Measurements from ENCODE around the gene TRIM62. TPM values are rescaled to one million over a fixed set of nuclear protein-coding genes. Genes with fewer than 3 reads are reported as not detected.
"Not testable (repeated sequence)": the region's sequence is repeated elsewhere in the genome, so short reads cannot be mapped to it uniquely, and the experiment has no call there.

Gene TRIM62
- total RNA-seq, 1 donor from 2014 or later = 10.8 TPM

- no peak for TF ChIP-seq EZH2 (IDR thresholded peaks at IDR 0.05; ENCODE audit: insufficient read depth, low read length)
- no peak for TF ChIP-seq CTCF (IDR thresholded peaks at IDR 0.05; ENCODE audit: insufficient read depth, low read depth, low read length)
- Histone ChIP-seq H2AFZ (ENCODE audit: low read depth, low read length) (peak overlapping the region; percentile 81), H3K4me2 (ENCODE audit: low read length) (peak overlapping the region; percentile 89), H3K4me1 (ENCODE audit: insufficient read depth, low read length) (peaks cover 5% of the 10 kb centered on the region), H3K4me3 (ENCODE audit: insufficient read depth, low read depth, low read length) (peak overlapping the region; percentile 95), H4K20me1 (ENCODE audit: insufficient read depth, low read length) (no peaks in the 10 kb centered on the region), H3K36me3 (ENCODE audit: insufficient read depth, low read length) (no peaks in the 10 kb centered on the region), H3K27me3 (ENCODE audit: insufficient read depth, low read length) (no peaks in the 10 kb centered on the region), H3K9ac (ENCODE audit: low read length) (peak overlapping the region; percentile 94), H3K27ac (ENCODE audit: low read depth, low read length) (peak overlapping the region; percentile 88), H3K9me3 (ENCODE audit: insufficient read depth, low read depth, low read length) (no peaks in the 10 kb centered on the region), H3K79me2 (ENCODE audit: insufficient read depth, low read length) (peaks cover 10% of the 10 kb centered on the region)
- peaks cover 7% of the 10 kb centered on the region for H3K27me3 Mint-ChIP-seq (ENCODE audit: low read depth, unreplicated experiment)
- FAIRE-seq (no peak), DNase-seq (ENCODE audit: low read depth) (no peak)
- peaks cover 2% of the 10 kb centered on the region for H3K9me3 Mint-ChIP-seq (ENCODE audit: unreplicated experiment)
- no peaks in the 10 kb centered on the region for H3K4me1 Mint-ChIP-seq (ENCODE audit: low read depth, unreplicated experiment)
- peaks cover 18% of the 10 kb centered on the region for H3K36me3 Mint-ChIP-seq (ENCODE audit: low read depth, unreplicated experiment)
- H3K4me3 Mint-ChIP-seq (ENCODE audit: unreplicated experiment) = peak overlapping the region; percentile 89
- peak overlapping the region; percentile 81 for H3K27ac Mint-ChIP-seq (ENCODE audit: unreplicated experiment)
These were observed 55.3 kb downstream of the TRIM62 start for GRCh38 chr1:33126411-33127000.

- H4K20me1 ChIP-seq (ENCODE audit: insufficient read depth, low read length); H3K27me3 Mint-ChIP-seq (ENCODE audit: low read depth, unreplicated experiment); FAIRE-seq: not testable (repeated sequence)
These were observed 57.2 kb downstream of the TRIM62 start for GRCh38 chr1:33124647-33125046.

GRCh38 chr1:33123266-33123665 is 58.6 kb downstream of the TRIM62 start:
- peaks cover 18% of the 10 kb centered on the region for H3K36me3 Mint-ChIP-seq (ENCODE audit: low read depth, unreplicated experiment)
- Histone ChIP-seq H3K4me2 (ENCODE audit: low read length) (no peak overlapping the region), H3K4me3 (ENCODE audit: insufficient read depth, low read depth, low read length) (no peak overlapping the region), H2AFZ (ENCODE audit: low read depth, low read length) (no peak overlapping the region), H3K36me3 (ENCODE audit: insufficient read depth, low read length) (no peaks in the 10 kb centered on the region), H4K20me1 (ENCODE audit: insufficient read depth, low read length) (no peaks in the 10 kb centered on the region), H3K4me1 (ENCODE audit: insufficient read depth, low read length) (peaks cover 5% of the 10 kb centered on the region), H3K9me3 (ENCODE audit: insufficient read depth, low read depth, low read length) (no peaks in the 10 kb centered on the region), H3K9ac (ENCODE audit: low read length) (no peak overlapping the region), H3K27ac (ENCODE audit: low read depth, low read length) (no peak overlapping the region), H3K27me3 (ENCODE audit: insufficient read depth, low read length) (no peaks in the 10 kb centered on the region), H3K79me2 (ENCODE audit: insufficient read depth, low read length) (peaks cover 10% of the 10 kb centered on the region)
- H3K4me1 Mint-ChIP-seq (ENCODE audit: low read depth, unreplicated experiment) = peaks cover 7% of the 10 kb centered on the region
- DNase-seq (ENCODE audit: low read depth) = no peak
- FAIRE-seq = no peak
- H3K4me3 Mint-ChIP-seq (ENCODE audit: unreplicated experiment) = no peak overlapping the region
- no peak overlapping the region for H3K27ac Mint-ChIP-seq (ENCODE audit: unreplicated experiment)
- TF ChIP-seq EZH2 (IDR thresholded peaks at IDR 0.05; ENCODE audit: insufficient read depth, low read length) = no peak
- TF ChIP-seq CTCF (IDR thresholded peaks at IDR 0.05; ENCODE audit: insufficient read depth, low read depth, low read length) = no peak
- H3K27me3 Mint-ChIP-seq (ENCODE audit: low read depth, unreplicated experiment) = peaks cover 16% of the 10 kb centered on the region
- H3K9me3 Mint-ChIP-seq (ENCODE audit: unreplicated experiment) = peaks cover 2% of the 10 kb centered on the region

More at GRCh38 chr1:33124647-33125046, 57.2 kb downstream of the TRIM62 start:
- not testable (repeated sequence) for H3K4me1 ChIP-seq (ENCODE audit: insufficient read depth, low read length); H3K4me1 Mint-ChIP-seq (ENCODE audit: low read depth, unreplicated experiment); H3K27ac ChIP-seq (ENCODE audit: low read depth, low read length); DNase-seq (ENCODE audit: low read depth); H3K27me3 ChIP-seq (ENCODE audit: insufficient read depth, low read length); H3K9ac ChIP-seq (ENCODE audit: low read length); H3K4me3 Mint-ChIP-seq (ENCODE audit: unreplicated experiment); H3K27ac Mint-ChIP-seq (ENCODE audit: unreplicated experiment); H3K4me2 ChIP-seq (ENCODE audit: low read length); H3K9me3 Mint-ChIP-seq (ENCODE audit: unreplicated experiment); H2AFZ ChIP-seq (ENCODE audit: low read depth, low read length); H3K4me3 ChIP-seq (ENCODE audit: insufficient read depth, low read depth, low read length); H3K36me3 ChIP-seq (ENCODE audit: insufficient read depth, low read length); H3K9me3 ChIP-seq (ENCODE audit: insufficient read depth, low read depth, low read length)
- H3K79me2 ChIP-seq (ENCODE audit: insufficient read depth, low read length) = peaks cover 10% of the 10 kb centered on the region
- H3K36me3 Mint-ChIP-seq (ENCODE audit: low read depth, unreplicated experiment) = peaks cover 18% of the 10 kb centered on the region

Measured in astrocyte (in vitro differentiated cells and primary cell).